NCI-H1417 (cell line): ENCODE data around the gene NOTCH1.
"Not testable (repeated sequence)": the region's sequence is repeated elsewhere in the genome, so short reads cannot be mapped to it uniquely, and the experiment has no call there.

ENCODE experiments used
- DNase-seq, 3 experiments: peaks; one replicate each; lab custom pipeline; 2025; lab: John Stamatoyannopoulos, UW

NOTCH1 gene

DNA sequence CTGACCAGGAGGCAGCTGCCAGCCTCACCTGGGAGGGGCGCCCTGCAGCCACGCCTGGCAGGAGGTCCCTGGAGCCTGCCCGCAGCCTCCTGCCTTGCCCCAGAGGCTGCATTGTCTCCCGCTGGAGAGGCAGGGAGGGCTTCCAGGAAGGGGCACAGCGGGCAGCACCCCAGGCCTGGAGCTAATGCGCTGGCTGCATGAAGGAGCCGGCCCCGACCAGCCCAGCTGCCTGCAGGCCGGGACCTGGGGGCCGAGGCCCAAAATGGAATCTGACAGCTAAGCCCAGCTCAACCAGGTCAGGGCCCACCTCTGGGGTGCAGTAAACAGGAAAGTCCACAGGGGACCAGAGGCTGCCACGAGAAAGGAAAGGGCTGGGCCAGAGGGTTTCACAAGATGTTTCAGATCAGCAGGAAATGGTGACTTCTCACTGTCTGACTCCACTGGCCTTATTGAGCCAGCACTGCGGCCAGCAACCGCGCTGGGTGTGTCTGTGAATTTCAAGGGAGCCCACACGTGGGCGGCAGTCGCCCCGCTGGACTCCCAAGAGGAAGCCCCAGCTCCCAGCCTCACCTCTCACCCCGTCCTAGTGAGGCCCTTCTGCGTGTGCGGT is 18.6 kb upstream of the NOTCH1 start:
- DNase-seq = peak in 1 of 3 experiments; percentile 25

GRCh38 chr9:136563646-136564325 is 17.9 kb upstream of the NOTCH1 start:
- DNase-seq = no peak

DNA sequence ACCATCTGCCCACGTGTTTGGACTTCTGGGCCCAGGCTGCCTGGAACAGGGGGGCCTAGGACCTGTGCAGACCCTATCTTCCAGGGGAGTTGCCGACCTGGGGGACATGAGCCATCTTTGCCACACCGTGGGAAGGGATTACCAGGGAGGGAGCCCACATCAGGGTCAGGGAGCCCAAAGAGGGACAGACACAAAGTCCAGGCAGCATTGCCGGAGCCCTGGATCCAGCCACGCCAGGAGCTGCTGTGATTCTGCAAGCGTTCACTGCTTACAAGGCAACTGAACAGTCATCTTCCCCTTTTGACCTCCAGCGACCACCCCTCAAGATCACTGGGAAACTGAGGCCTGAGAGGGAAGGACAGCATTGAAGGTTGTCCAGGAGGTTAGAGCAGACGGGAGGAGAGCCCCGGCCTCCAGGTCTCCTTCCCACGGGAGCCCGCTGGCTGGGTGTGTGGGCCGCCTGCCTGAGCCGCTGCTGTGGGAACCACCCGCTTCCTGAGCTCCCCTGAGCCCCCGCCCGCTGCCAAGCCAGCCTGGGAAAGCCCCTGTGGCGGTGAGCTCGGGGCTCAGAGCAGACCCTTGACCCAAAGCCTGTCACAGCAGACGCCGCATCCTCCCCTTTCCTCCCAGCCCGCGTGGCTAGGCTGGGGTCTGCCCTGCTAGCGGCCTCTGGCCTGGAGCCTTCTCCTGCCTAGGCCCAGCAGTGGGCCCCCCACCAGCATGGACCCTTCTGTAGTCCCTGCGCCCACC is 17.1 kb upstream of the NOTCH1 start:
- DNase-seq = no peak

DNA sequence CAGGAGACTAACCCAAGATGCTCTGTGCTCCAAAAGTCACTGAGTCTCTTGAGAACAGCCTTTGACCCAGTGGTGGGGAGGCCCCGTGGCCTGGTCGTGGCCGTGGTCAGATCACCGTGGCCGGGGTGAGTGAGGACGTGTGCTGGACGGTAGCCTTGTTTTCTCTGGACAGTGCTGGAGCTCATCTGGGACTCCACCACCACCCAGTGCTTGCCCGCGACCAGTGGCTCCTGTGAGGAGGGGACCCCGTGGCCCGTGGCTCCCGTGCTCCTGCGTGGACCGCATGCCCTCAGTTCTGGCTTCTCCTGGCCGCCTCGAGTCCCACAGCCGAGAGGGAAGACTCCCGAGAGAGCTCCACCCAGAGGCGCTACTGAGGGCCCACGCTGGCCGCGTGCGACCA is 15.9 kb upstream of the NOTCH1 start:
- no peak for DNase-seq

GRCh38 chr9:136560586-136560985 is 14.7 kb upstream of the NOTCH1 start:
- no peak for DNase-seq

- DNase-seq = not testable (repeated sequence)
Measured at GRCh38 chr9:136559371-136559770, 13.5 kb upstream of the NOTCH1 start.

- DNase-seq = not testable (repeated sequence)
Measured at GRCh38 chr9:136558846-136559245, 13.0 kb upstream of the NOTCH1 start.

- no peak for DNase-seq
Measured at GRCh38 chr9:136558373-136558772, 12.5 kb upstream of the NOTCH1 start.

DNA sequence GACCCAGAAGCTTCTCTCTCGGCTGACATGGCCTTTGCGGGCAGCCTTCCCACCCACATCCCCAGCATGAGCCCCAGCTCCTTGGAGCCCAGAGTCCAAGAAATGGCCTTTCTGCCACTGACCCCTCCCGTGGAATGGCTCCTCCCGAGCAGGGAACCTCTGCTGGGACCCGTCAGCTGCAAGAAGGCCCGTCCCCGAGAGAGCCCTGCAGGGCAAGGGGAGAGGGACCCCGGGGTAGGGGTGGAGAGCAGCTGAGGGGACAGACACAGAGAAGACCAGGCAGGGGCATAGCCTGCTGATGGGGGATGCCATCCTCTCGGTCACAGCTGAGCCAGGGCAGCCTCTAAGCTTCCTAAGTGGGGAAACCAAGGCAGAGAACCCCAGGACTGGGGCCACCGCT is 11.2 kb upstream of the NOTCH1 start:
- no peak for DNase-seq

DNA sequence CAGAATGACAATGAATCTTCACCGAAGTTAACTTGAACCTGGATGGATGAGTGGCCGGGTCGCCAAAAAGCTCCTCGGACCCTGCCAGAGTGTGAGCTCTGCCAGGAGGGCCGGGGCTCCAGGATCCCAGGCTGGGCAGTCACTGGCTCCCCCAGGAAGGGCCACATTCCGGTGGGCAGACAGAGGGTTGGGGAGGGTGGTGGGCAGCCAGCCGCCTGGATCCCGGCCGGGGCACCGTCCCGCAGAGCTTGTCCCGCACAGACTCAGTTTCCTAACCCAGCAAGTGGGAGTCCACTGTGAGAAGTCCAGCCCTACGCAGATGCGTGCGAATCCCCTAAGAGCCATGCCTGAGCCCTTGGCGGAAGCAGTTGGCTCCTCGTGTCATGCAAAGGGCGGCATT is 10.3 kb upstream of the NOTCH1 start:
- no peak for DNase-seq

DNA sequence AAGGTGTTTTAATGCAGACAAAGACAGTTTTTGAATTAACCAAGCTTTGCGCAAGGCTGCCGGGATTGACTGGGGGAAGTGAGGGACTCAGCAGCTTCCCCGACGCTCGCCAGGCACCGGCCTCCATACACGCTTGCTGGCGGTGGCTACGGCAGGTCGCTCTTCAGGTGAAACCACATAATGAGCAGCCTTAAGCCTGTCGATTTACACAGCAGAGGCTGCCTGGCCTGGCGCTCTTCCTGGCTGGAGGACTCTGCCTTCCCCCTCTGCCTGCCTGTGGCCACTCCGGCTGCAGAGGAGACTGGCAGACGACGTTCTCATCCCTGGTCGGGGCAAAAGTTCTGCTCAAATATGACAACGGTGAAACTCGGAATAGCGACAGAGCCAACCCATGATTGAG is 9.0 kb upstream of the NOTCH1 start:
- no peak for DNase-seq

DNA sequence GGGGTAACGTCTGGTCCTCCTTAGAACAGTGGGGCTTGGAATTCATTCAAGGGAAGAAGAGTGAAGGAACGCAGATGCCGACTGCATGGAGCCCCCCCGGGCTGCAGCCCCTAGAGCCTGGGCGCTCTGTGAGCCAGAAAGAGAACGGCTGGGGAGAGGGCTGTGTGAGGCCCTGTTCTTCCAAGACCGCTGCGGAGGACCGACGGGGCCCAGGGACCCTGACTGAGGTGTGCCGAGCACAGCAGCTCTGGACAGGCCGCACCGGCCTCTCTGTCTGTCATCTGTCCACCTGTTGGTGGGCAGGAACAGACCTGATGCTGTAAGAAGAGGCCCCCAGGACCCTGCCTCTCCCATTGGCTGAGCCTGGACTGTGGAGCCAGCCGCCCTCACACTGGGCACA is 7.7 kb upstream of the NOTCH1 start:
- no peak for DNase-seq

- DNase-seq = no peak
Measured at GRCh38 chr9:136552117-136552703, 6.4 kb upstream of the NOTCH1 start.

DNA sequence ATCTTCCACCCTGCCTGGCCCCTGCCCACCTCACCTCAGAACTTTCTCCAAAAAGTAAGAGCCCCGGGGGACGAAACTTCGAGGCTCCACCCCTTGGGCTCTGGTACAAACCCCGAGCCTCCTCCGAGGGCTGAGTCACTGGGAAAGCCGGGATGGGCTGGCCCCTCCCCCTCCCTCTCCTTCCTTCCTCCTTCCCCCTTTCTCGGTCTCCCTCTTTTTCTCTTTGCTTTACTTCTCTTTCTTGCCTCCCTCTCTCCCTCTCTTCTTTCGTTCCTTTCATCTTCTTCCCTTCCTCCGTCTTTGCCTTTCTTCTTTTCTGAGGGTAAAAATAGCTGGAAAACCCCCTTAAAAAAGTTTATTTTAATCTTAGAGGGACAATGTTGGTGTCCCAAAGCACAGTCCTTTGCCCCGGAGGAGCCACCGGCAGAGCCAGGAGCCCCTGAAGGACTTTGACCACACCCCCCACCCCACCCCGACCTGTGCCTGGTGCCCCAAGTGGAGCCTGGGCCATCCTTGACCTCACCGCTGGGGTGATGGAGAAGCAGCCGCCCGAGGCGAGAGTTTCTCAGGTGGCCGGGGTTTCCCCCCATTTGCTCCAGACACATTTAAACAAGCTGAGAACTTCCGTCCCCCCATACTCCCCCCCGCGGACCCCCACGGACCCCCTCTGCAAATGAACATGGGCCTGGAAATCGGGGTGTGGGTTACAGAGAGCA is 5.7 kb upstream of the NOTCH1 start:
- no peak for DNase-seq

DNA sequence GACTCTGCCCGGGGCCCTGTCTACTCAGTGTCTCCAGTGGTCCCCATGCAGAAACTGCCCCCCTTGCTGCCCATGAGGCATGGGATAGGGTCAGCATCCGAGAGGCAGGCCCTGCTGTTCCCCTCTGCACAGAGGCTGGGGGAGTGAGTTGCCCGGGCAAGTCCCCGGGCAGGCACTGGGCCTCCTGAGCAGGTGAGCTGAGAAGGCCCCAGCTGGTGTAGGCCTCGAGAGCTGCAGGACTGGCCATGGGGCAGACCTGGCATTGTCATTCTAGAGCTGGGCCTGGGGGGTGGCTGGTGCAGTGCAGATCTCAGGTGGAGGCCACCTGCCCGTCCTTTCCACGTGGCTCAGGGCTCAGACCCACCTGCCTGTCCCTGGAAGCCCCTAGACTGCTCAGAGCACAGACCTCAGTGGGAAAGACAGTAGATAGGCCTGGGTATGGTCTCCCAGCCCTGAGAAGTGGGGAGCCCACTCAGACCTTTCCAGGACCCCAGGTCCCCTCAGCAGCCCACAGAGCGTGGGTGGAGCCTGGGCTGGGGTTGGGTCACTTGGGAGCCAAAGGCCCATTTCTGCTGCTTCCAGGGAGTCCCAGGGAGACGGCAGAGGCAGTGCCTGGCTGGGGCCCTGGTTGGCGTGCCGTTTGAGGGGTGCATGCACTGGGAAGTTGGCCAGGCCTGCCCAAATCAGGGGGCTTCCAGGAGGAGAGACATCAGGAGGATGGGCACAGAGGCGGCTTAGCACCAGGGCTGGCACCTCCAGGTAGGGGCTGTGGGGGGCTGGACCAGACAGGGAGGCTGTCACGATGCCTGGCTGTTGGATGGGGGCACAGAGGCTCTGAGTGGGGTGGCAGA is 4.8 kb upstream of the NOTCH1 start:
- peak in 1 of 3 experiments; percentile 11 for DNase-seq

- DNase-seq = no peak
Measured at GRCh38 chr9:136549010-136549980, 3.4 kb upstream of the NOTCH1 start.

DNA sequence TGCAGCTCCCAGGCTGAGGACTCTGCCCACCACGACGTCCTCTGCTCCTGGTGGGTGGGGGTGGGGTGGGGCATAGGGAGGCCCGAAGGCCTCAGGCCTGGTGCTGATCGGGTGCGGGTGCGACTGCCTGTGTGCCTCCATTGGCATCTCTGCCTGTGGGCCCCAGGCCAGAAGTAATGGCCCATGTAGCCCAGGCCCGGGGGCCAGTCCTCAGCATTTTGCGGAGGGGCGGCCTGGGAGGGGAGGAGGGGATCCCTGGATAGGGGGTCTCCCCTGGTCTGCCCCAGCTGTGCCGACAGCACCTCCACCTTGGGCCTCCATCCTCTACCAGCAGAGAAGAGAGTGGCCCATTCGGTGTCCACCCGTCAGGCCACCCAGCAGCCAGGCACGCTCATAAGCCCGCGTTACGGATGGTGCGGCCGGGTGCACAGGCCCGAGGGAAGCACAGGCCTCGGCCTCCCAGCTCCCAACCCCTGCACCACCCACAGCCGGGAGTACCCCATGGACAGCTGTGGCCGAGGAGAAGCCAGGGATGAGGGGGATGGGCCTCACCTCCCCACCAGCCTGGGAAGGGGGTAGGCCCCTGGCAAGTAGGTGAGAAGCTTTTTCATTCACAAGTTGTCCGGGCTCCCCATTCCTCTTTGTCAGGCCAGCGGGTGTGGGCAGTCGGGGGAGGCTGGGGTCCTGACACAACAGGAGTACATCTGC is 1.8 kb upstream of the NOTCH1 start:
- no peak for DNase-seq

DNA sequence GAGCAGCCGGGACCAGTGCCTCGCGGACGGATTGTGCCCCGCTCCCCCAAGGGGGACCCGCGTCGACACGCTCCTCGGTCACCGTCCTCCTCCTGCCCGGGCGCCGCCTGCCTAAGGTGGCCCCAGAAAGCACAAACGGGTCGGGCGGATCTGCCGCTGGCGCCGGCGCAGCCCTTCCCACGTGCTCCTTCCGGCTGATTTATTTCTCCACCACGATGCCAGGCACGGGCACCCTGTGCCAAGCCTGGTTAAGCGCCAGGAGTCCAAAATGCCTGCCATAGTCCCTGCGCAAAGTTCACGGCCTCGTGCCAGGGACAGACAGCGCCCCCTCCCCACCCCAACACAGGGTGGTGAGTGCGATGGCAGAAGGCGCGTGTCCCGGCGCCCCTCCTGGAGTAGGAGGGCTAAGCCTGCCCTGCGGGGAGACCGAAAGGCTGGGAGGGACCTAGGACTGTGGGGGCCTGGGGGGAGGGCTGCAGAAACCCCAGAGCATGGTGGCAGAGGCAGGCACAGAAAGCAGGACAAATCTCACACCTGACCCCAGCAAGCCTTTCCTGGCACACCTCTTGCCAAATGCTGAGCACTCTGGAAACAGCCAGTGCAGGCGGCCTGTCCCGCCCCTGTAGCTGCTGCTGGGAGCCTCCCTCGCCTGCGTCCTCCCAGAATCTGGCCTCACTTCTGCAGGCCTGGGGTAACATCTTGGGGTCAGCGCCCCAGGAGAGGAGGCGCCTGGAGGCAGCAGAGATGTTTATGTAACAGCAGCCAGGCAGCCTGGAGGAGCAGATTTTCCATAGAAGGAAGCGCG is 1.1 kb upstream of the NOTCH1 start:
- DNase-seq = peak in 2 of 3 experiments; percentile 69 to 71

- DNase-seq = peak in 1 of 3 experiments; percentile 59
Measured at GRCh38 chr9:136545692-136545964, 220 bp downstream of the NOTCH1 start.
